OCI-LY7 (cell line): ENCODE results near the gene HABP2. TPM values are rescaled to one million over a fixed set of nuclear protein-coding genes. Genes with fewer than 3 reads are reported as not detected.

Experiments
- BruUV-seq: library from RNA; stranded (reverse); fragments of 400-500 nt; replicated peaks from 2 replicates; lab custom pipeline; 2021; lab: Mats Ljungman, UMichigan
- CTCF ChIA-PET: fragments of 300-600 bp; sonication (Branson Sonifier 250); formaldehyde crosslinking; loops from one replicate; lab custom pipeline; 2022; ENCODE audit warnings: antibody characterized with exemption; ENCODE audit not compliant: unreplicated experiment; lab: Charles Lee
- POLR2A ChIA-PET: fragments of 300-600 bp; sonication (Branson Sonifier 250); formaldehyde crosslinking; loops from one replicate; lab custom pipeline; 2022; ENCODE audit warnings: antibody characterized with exemption; lab: Charles Lee
- DNase-seq: peaks from one replicate; pipeline ENCODE4 v3.0.0-alpha.2; 2015; ENCODE audit warnings: low spot score
- H2AFZ ChIP-seq: fragments of 200-600 bp; sonication (generic), shearing (Covaris generic); 2 replicates; pipeline ENCODE4 v1.6.1; 2014; ENCODE audit warnings: mild to moderate bottlenecking, antibody characterized with exemption, low read length, moderate library complexity
- H3K27ac ChIP-seq: fragments of 200-600 bp; sonication (generic); 2 replicates; pipeline ENCODE4 v1.5.1; 2014; ENCODE audit warnings: mixed run types, low read depth, mild to moderate bottlenecking, moderate library complexity, low read length, inconsistent platforms; ENCODE audit not compliant: poor library complexity, severe bottlenecking
- H3K36me3 ChIP-seq: fragments of 200-600 bp; sonication (generic); 2 replicates; pipeline ENCODE4 v1.6.1; 2014; ENCODE audit warnings: mild to moderate bottlenecking, antibody characterized with exemption, low read length, moderate library complexity, mixed read lengths; ENCODE audit not compliant: insufficient read depth
- H3K4me1 ChIP-seq: fragments of 200-600 bp; sonication (generic); 2 replicates; pipeline ENCODE4 v1.5.1; 2014; ENCODE audit warnings: mild to moderate bottlenecking, low read length; ENCODE audit not compliant: insufficient read depth, poor library complexity, severe bottlenecking
- H3K4me2 ChIP-seq: fragments of 200-600 bp; sonication (generic); 2 replicates; pipeline ENCODE4 v1.6.1; 2014; ENCODE audit warnings: mild to moderate bottlenecking, low read length
- H3K4me3 ChIP-seq: fragments of 200-600 bp; sonication (generic); 2 replicates; pipeline ENCODE4 v1.5.1; 2014; ENCODE audit warnings: mild to moderate bottlenecking, low read depth, low read length; ENCODE audit not compliant: poor library complexity, severe bottlenecking
- H3K79me2 ChIP-seq: fragments of 200-600 bp; sonication (generic); 2 replicates; pipeline ENCODE4 v1.6.1; 2016; ENCODE audit warnings: low read depth, mild to moderate bottlenecking, low read length, moderate library complexity, mixed read lengths; ENCODE audit not compliant: insufficient read depth
- H3K9me2 ChIP-seq: fragments of 200-600 bp; sonication (generic); 2 replicates; pipeline ENCODE4 v1.6.1; 2016; ENCODE audit warnings: mild to moderate bottlenecking, low read length, mixed read lengths; ENCODE audit not compliant: insufficient read depth
- H3K9me3 ChIP-seq: fragments of 200-600 bp; sonication (generic); 2 replicates; pipeline ENCODE4 v1.6.1; 2014; ENCODE audit warnings: mild to moderate bottlenecking, mixed run types, low read length, mixed read lengths
- H4K20me1 ChIP-seq: fragments of 200-600 bp; sonication (generic); 2 replicates; pipeline ENCODE4 v1.6.1; 2014; ENCODE audit warnings: mild to moderate bottlenecking, antibody characterized with exemption, low read length, moderate library complexity, mixed read lengths; ENCODE audit not compliant: insufficient read depth
- EZH2phosphoT487 ChIP-seq: fragments of 200-600 bp; sonication (generic); IDR thresholded peaks from 2 replicates; pipeline ENCODE4 v1.6.1; 2018; ENCODE audit warnings: low read depth, borderline replicate concordance, mild to moderate bottlenecking, mixed run types, antibody characterized with exemption, low read length, moderate library complexity, mixed read lengths
- intact Hi-C: fragments of 100-400 bp; cut with micrococcal nuclease; formaldehyde crosslinking; loops from one replicate; pipeline ENCODE4 v1.10.0; 2022; ENCODE audit not compliant: unreplicated experiment
- total RNA-seq, 2 experiments: library from RNA; depleted of rRNA in 1 of 2; stranded (reverse); fragments of >200 nt in 1 of 2; shearing (Covaris generic) in 1 of 2; gene quantifications; 2 replicates each; pipeline ENCODE4 v1.2.3, GENCODE V29; 2014 to 2022
- TF ChIP-seq, protein P1 (sequence below): fragments of 200-600 bp; sonication (generic); conservative IDR thresholded peaks from 2 replicates; pipeline ENCODE4 v1.5.1; 2014; ENCODE audit warnings: mild to moderate bottlenecking, antibody characterized with exemption, low read length, moderate library complexity, mixed read lengths

Gene HABP2
- total RNA-seq, 2 experiments from 2014 or later: not detected

DNA sequence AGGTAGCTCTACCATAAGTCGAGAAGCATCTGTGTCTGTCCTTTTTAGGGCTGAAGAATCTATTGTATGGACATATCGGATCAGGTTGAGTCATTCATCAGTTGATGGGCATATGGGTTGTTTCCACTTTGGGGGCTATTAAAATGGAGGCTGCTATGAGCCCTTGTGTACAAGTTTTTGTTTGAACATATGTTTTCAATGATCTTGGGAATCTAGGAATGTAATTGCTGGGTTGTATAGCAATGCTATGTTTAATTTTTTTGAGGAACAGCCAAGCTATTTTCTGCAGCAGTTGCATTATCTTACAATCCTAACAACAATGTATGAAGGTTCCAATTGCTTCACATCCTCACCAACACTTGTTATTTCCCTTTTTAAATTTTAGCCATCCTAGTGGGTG lies 46.4 kb upstream of the HABP2 start:
- H3K36me3 ChIP-seq: no peaks in the 10 kb centered on the region
- H3K9me3 ChIP-seq: 0 out of 2 replicates have a peak, but pooled peaks cover 4% of the 10 kb centered on the region
- BruUV-seq: no TSS peak
- DNase-seq: no peak
- no peak for TF ChIP-seq EZH2phosphoT487
- TF ChIP-seq, protein P1, sequence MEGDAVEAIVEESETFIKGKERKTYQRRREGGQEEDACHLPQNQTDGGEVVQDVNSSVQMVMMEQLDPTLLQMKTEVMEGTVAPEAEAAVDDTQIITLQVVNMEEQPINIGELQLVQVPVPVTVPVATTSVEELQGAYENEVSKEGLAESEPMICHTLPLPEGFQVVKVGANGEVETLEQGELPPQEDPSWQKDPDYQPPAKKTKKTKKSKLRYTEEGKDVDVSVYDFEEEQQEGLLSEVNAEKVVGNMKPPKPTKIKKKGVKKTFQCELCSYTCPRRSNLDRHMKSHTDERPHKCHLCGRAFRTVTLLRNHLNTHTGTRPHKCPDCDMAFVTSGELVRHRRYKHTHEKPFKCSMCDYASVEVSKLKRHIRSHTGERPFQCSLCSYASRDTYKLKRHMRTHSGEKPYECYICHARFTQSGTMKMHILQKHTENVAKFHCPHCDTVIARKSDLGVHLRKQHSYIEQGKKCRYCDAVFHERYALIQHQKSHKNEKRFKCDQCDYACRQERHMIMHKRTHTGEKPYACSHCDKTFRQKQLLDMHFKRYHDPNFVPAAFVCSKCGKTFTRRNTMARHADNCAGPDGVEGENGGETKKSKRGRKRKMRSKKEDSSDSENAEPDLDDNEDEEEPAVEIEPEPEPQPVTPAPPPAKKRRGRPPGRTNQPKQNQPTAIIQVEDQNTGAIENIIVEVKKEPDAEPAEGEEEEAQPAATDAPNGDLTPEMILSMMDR: no peak
- no peak overlapping the region for H3K4me2 ChIP-seq
- H3K79me2 ChIP-seq: no peaks in the 10 kb centered on the region
- CTCF ChIA-PET: no interaction called here
- POLR2A ChIA-PET: no interaction called here
- no peaks in the 10 kb centered on the region for H4K20me1 ChIP-seq
- H3K27ac ChIP-seq: no peak overlapping the region
- no peaks in the 10 kb centered on the region for H3K4me1 ChIP-seq
- no peak overlapping the region for H3K4me3 ChIP-seq
- intact Hi-C loops: no loop called here
- no peaks in the 10 kb centered on the region for H3K9me2 ChIP-seq
- H2AFZ ChIP-seq: no peak overlapping the region

DNA sequence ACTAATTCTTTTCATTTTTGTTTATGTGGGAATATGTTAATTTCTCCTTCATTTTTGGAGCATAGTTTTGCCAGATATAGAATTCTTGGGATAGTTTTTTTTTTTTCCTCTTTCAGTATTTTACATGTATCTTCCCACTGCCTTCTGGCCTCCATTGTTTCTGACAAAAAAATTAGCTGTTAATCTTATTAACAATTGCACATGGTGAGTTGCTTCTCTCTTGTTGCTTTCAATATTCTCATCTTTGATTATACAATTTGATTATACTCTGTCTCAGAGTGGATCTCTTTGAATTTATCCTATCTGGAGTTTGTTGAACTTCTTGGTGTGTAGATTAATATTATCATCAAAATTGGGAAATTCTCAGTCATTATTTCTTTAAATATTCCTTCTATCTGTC lies 41.4 kb upstream of the HABP2 start:
- CTCF ChIA-PET: no interaction called here

DNA sequence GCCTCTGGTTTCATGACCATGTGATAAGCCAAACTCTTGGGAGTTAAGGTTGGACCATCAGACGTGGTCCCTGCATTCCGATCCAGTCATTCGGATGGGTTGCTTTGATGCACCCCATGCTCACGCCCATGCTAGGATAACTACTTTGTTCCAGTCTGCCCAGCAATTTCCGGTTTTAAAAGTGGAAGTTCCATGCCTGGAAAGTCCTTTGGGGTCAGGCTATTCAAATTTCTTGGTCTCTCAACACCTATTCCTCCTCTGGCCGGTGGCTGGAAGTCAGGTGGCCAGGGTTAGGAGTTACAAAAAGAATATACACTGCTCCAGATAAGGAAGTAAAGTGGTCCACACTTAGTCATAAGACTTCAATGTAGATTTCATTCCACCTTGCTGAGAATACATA lies 37.7 kb upstream of the HABP2 start:
- no peak for TF ChIP-seq EZH2phosphoT487
- TF ChIP-seq, protein P1: no peak
- no peak for DNase-seq
- H3K36me3 ChIP-seq: no peaks in the 10 kb centered on the region
- POLR2A ChIA-PET: no interaction called here
- no peak overlapping the region for H2AFZ ChIP-seq
- H3K27ac ChIP-seq: no peak overlapping the region
- no peaks in the 10 kb centered on the region for H3K9me2 ChIP-seq
- H3K4me2 ChIP-seq: no peak overlapping the region
- H3K79me2 ChIP-seq: no peaks in the 10 kb centered on the region
- 0 out of 2 replicates have a peak, but pooled peaks cover 7% of the 10 kb centered on the region for H3K9me3 ChIP-seq
- CTCF ChIA-PET: no interaction called here
- intact Hi-C loops: no loop called here
- no TSS peak for BruUV-seq
- H3K4me3 ChIP-seq: no peak overlapping the region
- H4K20me1 ChIP-seq: no peaks in the 10 kb centered on the region
- no peaks in the 10 kb centered on the region for H3K4me1 ChIP-seq

More for the DNA sequence above, 41.4 kb upstream of the HABP2 start:
- Histone ChIP-seq H3K4me2 (no peak overlapping the region), H3K4me3 (no peak overlapping the region), H3K4me1 (no peaks in the 10 kb centered on the region), H4K20me1 (no peaks in the 10 kb centered on the region), H3K36me3 (no peaks in the 10 kb centered on the region), H3K27ac (no peak overlapping the region), H3K9me3 (0 out of 2 replicates have a peak, but pooled peaks cover 7% of the 10 kb centered on the region), H3K79me2 (no peaks in the 10 kb centered on the region), H2AFZ (no peak overlapping the region), H3K9me2 (no peaks in the 10 kb centered on the region)
- BruUV-seq: no TSS peak
- TF ChIP-seq, protein P1: no peak
- no peak for TF ChIP-seq EZH2phosphoT487
- intact Hi-C loops: no loop called here
- no peak for DNase-seq
- POLR2A ChIA-PET: interaction anchor here (0.8 kb wide), 1 partner anchor 336 kb away, joined by 3 read pairs; no protein-coding TSS in a partner anchor
